Measurements from ENCODE around the gene CRADD. TPM values are rescaled to one million over a fixed set of nuclear protein-coding genes. Genes with fewer than 3 reads are reported as not detected.

Gene CRADD
- total RNA-seq, 1 donor from 2014 or later = 18.8 TPM

DNA sequence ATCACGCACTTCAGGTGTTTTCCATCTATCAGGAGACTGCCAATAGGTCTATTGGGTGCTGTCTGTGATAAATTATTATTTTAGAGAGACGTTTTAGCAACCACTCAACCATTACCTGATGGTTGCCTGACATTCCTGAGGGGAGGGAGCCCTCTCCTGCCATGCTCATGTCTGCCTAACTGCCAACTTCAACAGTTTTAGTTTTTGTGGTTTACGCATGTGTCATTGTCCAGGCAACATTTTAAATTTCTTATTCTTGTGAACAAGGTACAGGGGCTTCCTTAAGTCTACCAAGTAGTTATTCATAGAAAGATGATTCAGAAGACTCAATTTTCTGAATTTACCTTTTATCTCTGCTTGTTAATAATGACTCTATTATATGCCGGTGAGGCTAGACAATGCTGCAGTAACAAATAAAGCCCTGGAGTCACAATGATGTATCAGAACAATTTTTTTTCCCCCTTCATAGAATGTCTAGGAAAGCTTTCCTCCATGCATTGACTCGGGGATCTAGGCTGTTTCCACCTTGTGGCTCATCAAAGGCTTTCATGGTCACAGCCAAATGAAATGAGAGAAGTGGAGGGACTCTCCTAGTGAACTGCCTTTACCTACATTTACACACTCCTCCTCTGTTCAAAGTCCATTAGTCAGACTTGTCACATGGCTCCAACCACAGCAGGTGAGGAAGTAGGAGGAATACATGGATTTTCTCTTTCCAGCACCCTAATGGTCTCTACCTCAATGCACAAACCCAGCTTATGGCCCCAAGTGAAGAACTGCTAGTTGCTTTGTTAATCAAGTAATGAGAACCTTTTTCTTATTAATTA is 225.8 kb downstream of the CRADD start:
- Mint-ChIP-seq H3K27me3 (ENCODE audit: unreplicated experiment) (no peaks in the 10 kb centered on the region), H3K4me3 (ENCODE audit: unreplicated experiment) (no peak overlapping the region), H3K9me3 (ENCODE audit: unreplicated experiment) (peaks cover 8% of the 10 kb centered on the region), H3K4me1 (ENCODE audit: low read depth, unreplicated experiment) (peaks cover 7% of the 10 kb centered on the region), H3K27ac (ENCODE audit: unreplicated experiment) (no peak overlapping the region), H3K36me3 (ENCODE audit: unreplicated experiment) (peaks cover 3% of the 10 kb centered on the region)
- DNase-seq = no peak
- TF ChIP-seq, protein P1, sequence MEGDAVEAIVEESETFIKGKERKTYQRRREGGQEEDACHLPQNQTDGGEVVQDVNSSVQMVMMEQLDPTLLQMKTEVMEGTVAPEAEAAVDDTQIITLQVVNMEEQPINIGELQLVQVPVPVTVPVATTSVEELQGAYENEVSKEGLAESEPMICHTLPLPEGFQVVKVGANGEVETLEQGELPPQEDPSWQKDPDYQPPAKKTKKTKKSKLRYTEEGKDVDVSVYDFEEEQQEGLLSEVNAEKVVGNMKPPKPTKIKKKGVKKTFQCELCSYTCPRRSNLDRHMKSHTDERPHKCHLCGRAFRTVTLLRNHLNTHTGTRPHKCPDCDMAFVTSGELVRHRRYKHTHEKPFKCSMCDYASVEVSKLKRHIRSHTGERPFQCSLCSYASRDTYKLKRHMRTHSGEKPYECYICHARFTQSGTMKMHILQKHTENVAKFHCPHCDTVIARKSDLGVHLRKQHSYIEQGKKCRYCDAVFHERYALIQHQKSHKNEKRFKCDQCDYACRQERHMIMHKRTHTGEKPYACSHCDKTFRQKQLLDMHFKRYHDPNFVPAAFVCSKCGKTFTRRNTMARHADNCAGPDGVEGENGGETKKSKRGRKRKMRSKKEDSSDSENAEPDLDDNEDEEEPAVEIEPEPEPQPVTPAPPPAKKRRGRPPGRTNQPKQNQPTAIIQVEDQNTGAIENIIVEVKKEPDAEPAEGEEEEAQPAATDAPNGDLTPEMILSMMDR (IDR thresholded peaks at IDR 0.05; ENCODE audit: partially characterized antibody, unreplicated experiment) = no peak

DNA sequence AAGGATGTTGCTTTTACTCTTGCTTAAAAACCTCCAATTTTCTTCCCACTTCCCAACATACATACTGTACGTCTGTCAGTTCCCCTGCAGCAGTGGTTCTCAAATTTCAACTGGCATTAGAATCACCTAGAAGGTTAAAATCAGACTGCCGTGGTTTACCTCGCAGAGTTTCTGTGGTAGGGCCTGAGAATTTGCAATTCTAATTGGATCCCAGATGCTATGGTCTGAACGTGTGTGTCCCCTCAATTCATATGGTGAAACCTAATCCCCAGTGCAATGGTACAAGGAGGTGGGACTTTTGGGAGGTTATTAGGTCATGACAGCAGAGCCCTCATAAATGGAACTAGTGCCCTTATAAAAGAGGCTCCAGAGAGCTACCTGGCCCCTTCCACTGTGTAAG is 226.9 kb downstream of the CRADD start:
- Mint-ChIP-seq H3K27ac (ENCODE audit: unreplicated experiment) (no peak overlapping the region), H3K36me3 (ENCODE audit: unreplicated experiment) (peaks cover 3% of the 10 kb centered on the region), H3K4me3 (ENCODE audit: unreplicated experiment) (no peak overlapping the region), H3K4me1 (ENCODE audit: low read depth, unreplicated experiment) (peaks cover 7% of the 10 kb centered on the region), H3K9me3 (ENCODE audit: unreplicated experiment) (peaks cover 8% of the 10 kb centered on the region), H3K27me3 (ENCODE audit: unreplicated experiment) (no peaks in the 10 kb centered on the region)
- TF ChIP-seq, protein P1 (IDR thresholded peaks at IDR 0.05; ENCODE audit: partially characterized antibody, unreplicated experiment) = no peak
- no peak for DNase-seq

DNA sequence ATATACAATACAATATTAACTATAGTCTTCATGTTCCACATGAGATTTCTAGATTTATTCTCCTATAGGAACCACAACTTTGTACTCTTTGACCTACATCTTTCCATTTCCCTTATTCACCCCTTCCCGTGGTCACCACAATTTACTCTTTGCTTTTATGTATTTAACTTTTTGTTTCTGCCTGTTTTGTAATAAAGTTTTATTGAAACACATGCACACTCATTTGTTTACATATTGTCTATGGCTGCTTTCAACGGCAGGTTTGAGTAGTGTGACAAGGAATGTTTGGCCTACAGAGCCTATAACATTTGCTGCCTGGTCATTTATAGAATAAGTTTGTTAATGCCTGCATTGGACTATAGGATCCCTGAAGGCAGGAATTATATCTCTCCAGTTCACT is 231.1 kb downstream of the CRADD start:
- Mint-ChIP-seq H3K4me3 (ENCODE audit: unreplicated experiment) (no peak overlapping the region), H3K27me3 (ENCODE audit: unreplicated experiment) (no peaks in the 10 kb centered on the region), H3K27ac (ENCODE audit: unreplicated experiment) (no peak overlapping the region), H3K9me3 (ENCODE audit: unreplicated experiment) (peaks cover 8% of the 10 kb centered on the region), H3K4me1 (ENCODE audit: low read depth, unreplicated experiment) (peaks cover 7% of the 10 kb centered on the region), H3K36me3 (ENCODE audit: unreplicated experiment) (no peaks in the 10 kb centered on the region)
- no peak for DNase-seq
- TF ChIP-seq, protein P1 (IDR thresholded peaks at IDR 0.05; ENCODE audit: partially characterized antibody, unreplicated experiment) = no peak

DNA sequence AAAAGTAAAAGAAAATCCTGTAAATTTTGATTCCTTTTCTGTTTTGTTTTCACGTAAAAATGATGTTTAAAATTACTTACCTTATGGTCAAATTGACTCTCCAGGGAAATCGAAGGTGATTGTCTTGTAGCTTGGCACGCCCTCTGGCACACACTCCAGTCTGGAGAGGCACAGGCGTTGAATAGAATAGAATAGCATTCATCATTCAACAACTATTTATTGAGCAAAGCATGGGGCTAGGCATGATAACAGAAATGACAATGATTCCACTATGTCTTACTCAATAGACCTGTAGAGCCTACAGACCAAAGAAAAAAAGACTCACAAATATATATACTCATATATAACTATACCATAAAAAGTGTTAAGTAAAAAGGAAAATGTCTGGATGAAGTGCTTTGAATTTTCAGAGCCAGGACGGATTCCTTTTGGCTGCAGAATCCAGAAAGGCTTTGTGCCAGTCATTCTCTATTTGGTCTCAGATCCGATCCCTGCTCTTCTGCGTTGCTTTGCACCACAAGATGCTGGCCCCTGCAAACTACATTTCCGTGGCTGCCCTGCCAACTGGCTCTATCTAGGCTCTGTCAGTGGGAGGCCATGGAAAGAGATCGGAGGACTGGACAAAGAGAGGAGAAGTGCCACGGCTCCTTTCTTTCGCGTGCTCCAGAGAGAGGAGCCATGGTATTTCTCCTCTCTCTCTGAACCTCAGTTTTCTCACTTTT is 231.8 kb downstream of the CRADD start:
- TF ChIP-seq, protein P1 (IDR thresholded peaks at IDR 0.05; ENCODE audit: partially characterized antibody, unreplicated experiment) = no peak
- peaks cover 7% of the 10 kb centered on the region for H3K4me1 Mint-ChIP-seq (ENCODE audit: low read depth, unreplicated experiment)
- H3K36me3 Mint-ChIP-seq (ENCODE audit: unreplicated experiment) = no peaks in the 10 kb centered on the region
- H3K27ac Mint-ChIP-seq (ENCODE audit: unreplicated experiment) = no peak overlapping the region
- no peaks in the 10 kb centered on the region for H3K27me3 Mint-ChIP-seq (ENCODE audit: unreplicated experiment)
- H3K4me3 Mint-ChIP-seq (ENCODE audit: unreplicated experiment) = no peak overlapping the region
- H3K9me3 Mint-ChIP-seq (ENCODE audit: unreplicated experiment) = peaks cover 5% of the 10 kb centered on the region
- no peak for DNase-seq

DNA sequence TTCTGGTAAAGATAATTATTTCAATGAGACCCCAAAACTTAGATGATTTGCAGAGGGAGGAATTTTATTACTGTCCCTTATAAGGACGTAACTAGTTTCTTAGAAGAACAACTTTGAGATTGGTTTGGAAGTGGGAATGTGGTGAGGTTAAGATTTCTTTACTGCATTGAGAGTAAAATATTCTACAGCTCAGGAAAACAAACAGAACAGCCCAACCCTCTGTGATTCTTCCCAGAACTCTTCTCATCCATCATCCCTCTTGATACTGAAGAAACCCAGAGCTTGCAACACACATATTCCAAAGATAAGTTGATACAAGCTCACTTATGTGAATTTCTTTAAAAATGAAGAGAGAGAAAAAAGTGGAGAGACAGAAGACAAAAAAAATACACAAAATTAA is 234.2 kb downstream of the CRADD start:
- Mint-ChIP-seq H3K9me3 (ENCODE audit: unreplicated experiment) (peaks cover 6% of the 10 kb centered on the region), H3K4me3 (ENCODE audit: unreplicated experiment) (no peak overlapping the region), H3K27me3 (ENCODE audit: unreplicated experiment) (no peaks in the 10 kb centered on the region), H3K36me3 (ENCODE audit: unreplicated experiment) (no peaks in the 10 kb centered on the region), H3K4me1 (ENCODE audit: low read depth, unreplicated experiment) (peaks cover 7% of the 10 kb centered on the region), H3K27ac (ENCODE audit: unreplicated experiment) (no peak overlapping the region)
- DNase-seq = no peak
- TF ChIP-seq, protein P1 (IDR thresholded peaks at IDR 0.05; ENCODE audit: partially characterized antibody, unreplicated experiment) = no peak
